ENCODE results near the gene THSD8. TPM values are rescaled to one million over a fixed set of nuclear protein-coding genes. Genes with fewer than 3 reads are reported as not detected.

The THSD8 gene
- total and polyA plus RNA-seq, 8 donors: 0.90 to 3.9 (median 2.0) TPM

Small RNA genes lying within 50 kb of the gene (microRNA-seq; reads per million reads assigned to microRNA genes)
- gene MIR5684: 0 reads per million in 2 donors
- gene MIR6794: 0 to 0.39 reads per million in 2 donors

Other genes with a start within 250 kb of the THSD8 start
- gene ZNF490, start 191.3 kb upstream of the THSD8 start, total RNA-seq: 1 to 10 TPM; 3.3 to 7.0 (median 4.1) TPM
- under 1 TPM; 0.38 to 0.65 TPM for gene ZNF490, start 191.3 kb upstream of the THSD8 start, polyA plus RNA-seq
- 10 to 100 TPM in 5 of 6 donors, 1 to 10 TPM in 1; 10.0 to 16.7 (median 12.3) TPM for gene ZNF791, start 191.1 kb upstream of the THSD8 start, total RNA-seq
- gene ZNF791, start 191.1 kb upstream of the THSD8 start, polyA plus RNA-seq: 1 to 10 TPM; 6.1 to 6.3 TPM
- 10 to 100 TPM; 33.2 to 92.8 (median 59.2) TPM for gene MAN2B1, start 135.3 kb upstream of the THSD8 start, total RNA-seq
- gene MAN2B1, start 135.3 kb upstream of the THSD8 start, polyA plus RNA-seq: 10 to 100 TPM; 30.2 to 48.2 TPM
- gene WDR83, start 135.3 kb upstream of the THSD8 start, total RNA-seq: 1 to 10 TPM; 3.5 to 8.8 (median 5.7) TPM
- 10 to 100 TPM; 25.6 to 28.1 TPM for gene WDR83, start 135.3 kb upstream of the THSD8 start, polyA plus RNA-seq
- 10 to 100 TPM; 36.0 to 53.2 (median 47.7) TPM for gene DHPS, start 120.2 kb upstream of the THSD8 start, total RNA-seq
- gene DHPS, start 120.2 kb upstream of the THSD8 start, polyA plus RNA-seq: 10 to 100 TPM; 78.8 to 85.7 TPM
- not detected for gene GNG14, start 114.1 kb upstream of the THSD8 start, total RNA-seq
- not detected for gene GNG14, start 114.1 kb upstream of the THSD8 start, polyA plus RNA-seq
- 1 to 10 TPM; 3.1 to 5.0 (median 4.2) TPM for gene FBXW9, start 105.4 kb upstream of the THSD8 start, total RNA-seq
- 1 to 10 TPM; 5.6 to 8.5 TPM for gene FBXW9, start 105.4 kb upstream of the THSD8 start, polyA plus RNA-seq
- gene TNPO2, start 78.1 kb upstream of the THSD8 start, total RNA-seq: 10 to 100 TPM; 15.7 to 29.5 (median 20.8) TPM
- gene TNPO2, start 78.1 kb upstream of the THSD8 start, polyA plus RNA-seq: 10 to 100 TPM; 29.0 to 37.2 TPM
- gene TRIR, start 67.4 kb upstream of the THSD8 start, total RNA-seq: 10 to 100 TPM; 49.2 to 86.5 (median 63.0) TPM
- gene TRIR, start 67.4 kb upstream of the THSD8 start, polyA plus RNA-seq: 100 to 1,000 TPM; 163 to 191 TPM
- 10 to 100 TPM; 16.6 to 34.5 (median 27.9) TPM for gene GET3, start 64.6 kb upstream of the THSD8 start, total RNA-seq
- 10 to 100 TPM; 34.8 to 48.2 TPM for gene GET3, start 64.6 kb upstream of the THSD8 start, polyA plus RNA-seq
- not detected for gene BEST2, start 50.3 kb upstream of the THSD8 start, total RNA-seq
- not detected for gene BEST2, start 50.3 kb upstream of the THSD8 start, polyA plus RNA-seq
- 10 to 100 TPM; 37.7 to 60.9 (median 49.0) TPM for gene HOOK2, start 26.5 kb upstream of the THSD8 start, total RNA-seq
- gene HOOK2, start 26.5 kb upstream of the THSD8 start, polyA plus RNA-seq: 100 to 1,000 TPM; 268 to 300 TPM
- gene JUNB, start 10.6 kb upstream of the THSD8 start, total RNA-seq: 100 to 1,000 TPM in 2 of 6 donors, 10 to 100 TPM in 4; 41.6 to 109 (median 70.7) TPM
- 100 to 1,000 TPM; 172 to 206 TPM for gene JUNB, start 10.6 kb upstream of the THSD8 start, polyA plus RNA-seq
- 100 to 1,000 TPM in 4 of 6 donors, 10 to 100 TPM in 2; 77.5 to 109 (median 103) TPM for gene PRDX2, start 269 bp upstream of the THSD8 start, total RNA-seq
- 100 to 1,000 TPM in 1 of 2 donors, 10 to 100 TPM in 1; 75.8 to 172 TPM for gene PRDX2, start 269 bp upstream of the THSD8 start, polyA plus RNA-seq
- gene RNASEH2A, start 4.5 kb downstream of the THSD8 start, total RNA-seq: 1 to 10 TPM; 1.7 to 6.0 (median 3.0) TPM
- gene RNASEH2A, start 4.5 kb downstream of the THSD8 start, polyA plus RNA-seq: 1 to 10 TPM; 3.9 to 5.5 TPM
- under 1 TPM in 4 of 6 donors, not detected in 2; 0.19 to 0.86 (median 0.37) TPM for gene RTBDN, start 32.5 kb downstream of the THSD8 start, total RNA-seq
- 1 to 10 TPM; 1.2 to 4.6 TPM for gene RTBDN, start 32.5 kb downstream of the THSD8 start, polyA plus RNA-seq
- 1 to 10 TPM in 1 of 6 donors, under 1 TPM in 5; 0.23 to 1.1 (median 0.84) TPM for gene MAST1, start 36.4 kb downstream of the THSD8 start, total RNA-seq
- 1 to 10 TPM; 5.8 to 7.3 TPM for gene MAST1, start 36.4 kb downstream of the THSD8 start, polyA plus RNA-seq
- gene DNASE2, start 79.4 kb downstream of the THSD8 start, total RNA-seq: 10 to 100 TPM; 16.2 to 35.9 (median 20.5) TPM
- gene DNASE2, start 79.4 kb downstream of the THSD8 start, polyA plus RNA-seq: 10 to 100 TPM in 1 of 2 donors, 1 to 10 TPM in 1; 9.4 to 21.0 TPM
- under 1 TPM in 2 of 6 donors, not detected in 4; 0.12 to 0.22 TPM for gene KLF1, start 85.1 kb downstream of the THSD8 start, total RNA-seq
- not detected for gene KLF1, start 85.1 kb downstream of the THSD8 start, polyA plus RNA-seq
- 10 to 100 TPM in 3 of 6 donors, 1 to 10 TPM in 3; 6.3 to 17.2 (median 11.7) TPM for gene GCDH, start 89.1 kb downstream of the THSD8 start, total RNA-seq
- gene GCDH, start 89.1 kb downstream of the THSD8 start, polyA plus RNA-seq: 10 to 100 TPM; 19.2 to 27.1 TPM
- not detected for gene SYCE2, start 117.2 kb downstream of the THSD8 start, total RNA-seq
- gene SYCE2, start 117.2 kb downstream of the THSD8 start, polyA plus RNA-seq: under 1 TPM in 1 of 2 donors, not detected in 1; 0.19 TPM
- 10 to 100 TPM; 19.4 to 46.0 (median 29.0) TPM for gene FARSA, start 131.6 kb downstream of the THSD8 start, total RNA-seq
- gene FARSA, start 131.6 kb downstream of the THSD8 start, polyA plus RNA-seq: 10 to 100 TPM; 30.4 to 31.0 TPM
- 100 to 1,000 TPM; 279 to 681 (median 373) TPM for gene CALR, start 136.5 kb downstream of the THSD8 start, total RNA-seq
- 100 to 1,000 TPM; 132 to 263 TPM for gene CALR, start 136.5 kb downstream of the THSD8 start, polyA plus RNA-seq
- 10 to 100 TPM; 35.0 to 60.2 (median 45.9) TPM for gene RAD23A, start 143.8 kb downstream of the THSD8 start, total RNA-seq
- gene RAD23A, start 143.8 kb downstream of the THSD8 start, polyA plus RNA-seq: 10 to 100 TPM; 91.5 to 99.1 TPM
- 10 to 100 TPM in 3 of 6 donors, 1 to 10 TPM in 3; 6.0 to 10.7 (median 9.8) TPM for gene GADD45GIP1, start 155.2 kb downstream of the THSD8 start, total RNA-seq
- gene GADD45GIP1, start 155.2 kb downstream of the THSD8 start, polyA plus RNA-seq: 10 to 100 TPM; 25.3 to 37.4 TPM
- gene DAND5, start 167.5 kb downstream of the THSD8 start, total RNA-seq: under 1 TPM in 3 of 6 donors, not detected in 3; 0.12 to 0.23 (median 0.12) TPM
- under 1 TPM in 1 of 2 donors, not detected in 1; 0.16 TPM for gene DAND5, start 167.5 kb downstream of the THSD8 start, polyA plus RNA-seq
- gene NFIX, start 193.4 kb downstream of the THSD8 start, total RNA-seq: 10 to 100 TPM; 30.9 to 45.1 (median 36.0) TPM
- 10 to 100 TPM in 1 of 2 donors, 1 to 10 TPM in 1; 8.3 to 16.6 TPM for gene NFIX, start 193.4 kb downstream of the THSD8 start, polyA plus RNA-seq